ENCODE measurements around the gene CSF2. TPM values are rescaled to one million over a fixed set of nuclear protein-coding genes. Genes with fewer than 3 reads are reported as not detected.

Gene CSF2
- total RNA-seq, 1 donor from 2014 or later: not detected

DNA sequence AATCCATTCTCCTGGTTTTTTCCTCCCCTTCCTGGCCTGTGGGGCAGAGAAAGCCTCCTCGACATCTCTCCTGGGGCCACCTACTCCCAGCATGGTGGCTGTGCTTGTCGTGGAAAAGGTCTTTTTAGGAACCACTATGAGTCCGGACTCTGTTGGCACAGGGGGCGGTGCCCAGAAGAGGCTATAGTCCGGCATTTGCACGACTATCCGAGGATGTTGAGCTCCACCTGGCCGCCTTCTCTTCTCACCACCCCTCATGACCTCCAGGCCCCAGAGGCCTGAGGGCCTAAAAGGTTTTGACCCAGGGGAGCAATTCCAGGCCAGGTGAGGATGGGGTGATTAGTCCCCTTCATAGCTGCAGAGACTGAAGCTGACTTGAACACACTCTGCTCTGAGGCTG, 14.1 kb downstream of the CSF2 start:
- Mint-ChIP-seq H3K9me3 (no peaks in the 10 kb centered on the region), H3K36me3 (no peaks in the 10 kb centered on the region)
- TF ChIP-seq, protein P1, sequence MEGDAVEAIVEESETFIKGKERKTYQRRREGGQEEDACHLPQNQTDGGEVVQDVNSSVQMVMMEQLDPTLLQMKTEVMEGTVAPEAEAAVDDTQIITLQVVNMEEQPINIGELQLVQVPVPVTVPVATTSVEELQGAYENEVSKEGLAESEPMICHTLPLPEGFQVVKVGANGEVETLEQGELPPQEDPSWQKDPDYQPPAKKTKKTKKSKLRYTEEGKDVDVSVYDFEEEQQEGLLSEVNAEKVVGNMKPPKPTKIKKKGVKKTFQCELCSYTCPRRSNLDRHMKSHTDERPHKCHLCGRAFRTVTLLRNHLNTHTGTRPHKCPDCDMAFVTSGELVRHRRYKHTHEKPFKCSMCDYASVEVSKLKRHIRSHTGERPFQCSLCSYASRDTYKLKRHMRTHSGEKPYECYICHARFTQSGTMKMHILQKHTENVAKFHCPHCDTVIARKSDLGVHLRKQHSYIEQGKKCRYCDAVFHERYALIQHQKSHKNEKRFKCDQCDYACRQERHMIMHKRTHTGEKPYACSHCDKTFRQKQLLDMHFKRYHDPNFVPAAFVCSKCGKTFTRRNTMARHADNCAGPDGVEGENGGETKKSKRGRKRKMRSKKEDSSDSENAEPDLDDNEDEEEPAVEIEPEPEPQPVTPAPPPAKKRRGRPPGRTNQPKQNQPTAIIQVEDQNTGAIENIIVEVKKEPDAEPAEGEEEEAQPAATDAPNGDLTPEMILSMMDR (conservative IDR thresholded peaks at IDR 0.05): no peak

DNA sequence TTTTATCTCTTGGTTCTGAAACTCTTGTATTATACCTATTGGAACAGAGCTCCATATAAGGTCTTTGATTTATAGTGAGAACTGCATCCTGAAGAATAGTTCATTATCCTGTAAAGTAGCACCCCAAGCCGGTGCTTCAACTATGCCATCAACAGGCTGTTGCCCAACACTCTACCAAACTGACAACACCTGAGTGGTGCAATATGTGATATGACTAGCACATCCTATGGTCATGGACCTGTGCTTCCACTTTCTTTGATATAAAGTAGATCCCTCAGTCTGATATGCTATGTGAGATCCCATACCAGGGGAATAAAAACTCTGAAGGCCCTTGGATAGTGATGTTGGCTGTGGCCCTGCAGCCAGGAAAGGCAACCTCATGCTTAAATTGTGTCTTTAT, 15.8 kb downstream of the CSF2 start:
- Mint-ChIP-seq H3K9me3 (peaks cover 3% of the 10 kb centered on the region), H3K4me3 (no peak overlapping the region), H3K36me3 (no peaks in the 10 kb centered on the region), H3K27ac (no peak overlapping the region), H3K27me3 (peaks cover 10% of the 10 kb centered on the region), H3K4me1 (ENCODE audit: unreplicated experiment) (no peaks in the 10 kb centered on the region)
- TF ChIP-seq, protein P1 (conservative IDR thresholded peaks at IDR 0.05): no peak
- DNase-seq (ENCODE audit: extremely low spot score, unreplicated experiment): no peak

More for the DNA sequence above, 14.1 kb downstream of the CSF2 start:
- no peaks in the 10 kb centered on the region for H3K4me1 Mint-ChIP-seq (ENCODE audit: unreplicated experiment)
- DNase-seq (ENCODE audit: extremely low spot score, unreplicated experiment): no peak
- no peak overlapping the region for H3K27ac Mint-ChIP-seq
- H3K27me3 Mint-ChIP-seq: peaks cover 4% of the 10 kb centered on the region
- no peak overlapping the region for H3K4me3 Mint-ChIP-seq

DNA sequence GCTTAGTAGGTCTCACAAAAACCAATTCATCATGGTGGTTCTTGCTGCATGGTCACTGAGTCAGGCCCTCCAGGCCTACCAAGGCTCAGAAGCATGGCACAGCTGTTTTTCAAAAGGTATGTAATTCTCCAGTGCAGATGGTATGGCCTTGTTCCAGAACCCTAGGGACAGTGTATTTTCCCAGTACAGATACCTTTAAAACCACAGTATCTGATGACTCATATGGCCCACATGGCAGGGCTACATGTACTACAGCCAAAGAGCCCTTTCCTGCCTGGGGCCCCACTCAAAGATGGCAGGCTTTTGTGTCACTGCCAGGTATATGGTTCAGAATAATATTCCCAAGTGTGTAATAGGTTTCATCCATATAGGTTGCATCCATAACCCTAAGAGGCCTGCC, 16.5 kb downstream of the CSF2 start:
- Mint-ChIP-seq H3K4me1 (ENCODE audit: unreplicated experiment) (no peaks in the 10 kb centered on the region), H3K4me3 (no peak overlapping the region), H3K36me3 (no peaks in the 10 kb centered on the region), H3K9me3 (peaks cover 3% of the 10 kb centered on the region), H3K27me3 (peaks cover 10% of the 10 kb centered on the region), H3K27ac (no peak overlapping the region)
- DNase-seq (ENCODE audit: extremely low spot score, unreplicated experiment): no peak
- TF ChIP-seq, protein P1 (conservative IDR thresholded peaks at IDR 0.05): no peak

DNA sequence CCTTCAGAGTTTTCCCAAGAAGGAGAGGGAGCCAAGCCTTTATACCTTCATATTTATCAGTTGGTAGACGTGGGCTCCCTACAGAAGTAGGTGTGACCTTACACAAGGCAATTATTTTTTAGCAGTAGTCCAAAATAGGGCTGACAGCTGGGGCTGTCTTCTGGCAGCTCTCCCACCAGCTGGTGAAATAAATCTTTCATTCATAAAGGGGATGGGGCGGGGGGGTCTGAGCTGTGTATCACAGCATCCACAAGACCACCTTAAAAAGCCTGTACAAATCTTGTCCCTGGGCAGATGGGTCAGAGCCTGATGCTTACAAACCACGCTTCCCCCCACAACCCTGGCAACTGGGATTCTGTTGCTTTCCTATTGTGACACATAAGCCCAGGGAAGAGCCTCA, 19.7 kb downstream of the CSF2 start:
- Mint-ChIP-seq H3K9me3 (peaks cover 3% of the 10 kb centered on the region), H3K4me3 (no peak overlapping the region), H3K4me1 (ENCODE audit: unreplicated experiment) (no peaks in the 10 kb centered on the region), H3K27me3 (peaks cover 6% of the 10 kb centered on the region), H3K27ac (no peak overlapping the region), H3K36me3 (no peaks in the 10 kb centered on the region)
- DNase-seq (ENCODE audit: extremely low spot score, unreplicated experiment): no peak
- TF ChIP-seq, protein P1 (conservative IDR thresholded peaks at IDR 0.05): no peak

DNA sequence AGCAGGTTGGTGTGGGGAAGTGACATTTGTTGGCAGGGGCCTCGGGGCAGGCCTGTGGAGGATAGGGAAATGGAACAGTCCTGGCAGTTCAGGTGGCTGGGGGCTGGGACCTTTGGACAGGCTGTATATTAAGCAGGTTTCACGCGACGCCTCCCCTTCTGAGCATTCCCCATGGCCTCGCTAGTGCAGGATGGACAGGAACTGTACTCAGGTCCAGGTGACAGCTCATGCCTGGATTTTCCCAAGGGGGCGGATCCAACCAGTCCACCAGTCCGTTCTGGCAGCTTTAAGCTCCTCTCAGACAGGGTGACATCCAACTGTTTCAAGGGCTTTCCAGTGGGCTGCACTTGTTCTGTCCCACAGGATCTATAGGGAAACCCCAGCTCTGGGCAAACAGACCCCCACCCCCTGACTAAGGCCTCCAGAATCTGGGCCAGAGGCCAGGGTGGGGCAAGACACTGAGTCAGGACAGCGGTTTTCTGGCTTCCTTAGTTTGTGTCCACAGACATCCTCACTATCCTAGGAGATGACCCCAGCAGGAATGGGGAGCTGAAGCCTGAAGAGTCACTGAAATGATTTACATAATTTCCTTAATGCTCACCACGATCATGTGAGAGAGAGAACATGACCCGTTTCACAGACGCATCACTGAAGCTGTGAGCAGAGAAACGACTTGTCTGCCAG, 20.9 kb downstream of the CSF2 start:
- no peaks in the 10 kb centered on the region for H3K36me3 Mint-ChIP-seq
- H3K4me3 Mint-ChIP-seq: no peak overlapping the region
- TF ChIP-seq, protein P1 (conservative IDR thresholded peaks at IDR 0.05): no peak

More for the DNA sequence above, 20.9 kb downstream of the CSF2 start:
- Mint-ChIP-seq H3K27ac (no peak overlapping the region), H3K27me3 (peaks cover 6% of the 10 kb centered on the region), H3K4me1 (ENCODE audit: unreplicated experiment) (no peaks in the 10 kb centered on the region), H3K9me3 (peaks cover 3% of the 10 kb centered on the region)
- no peak for DNase-seq (ENCODE audit: extremely low spot score, unreplicated experiment)
